NK-92 (cell line): ENCODE data around the gene CYP2A6.

Experiments
- DNase-seq: peaks from one replicate; lab custom pipeline; 2025; ENCODE audit not compliant: unreplicated experiment; lab: John Stamatoyannopoulos, UW

The CYP2A6 gene

DNA sequence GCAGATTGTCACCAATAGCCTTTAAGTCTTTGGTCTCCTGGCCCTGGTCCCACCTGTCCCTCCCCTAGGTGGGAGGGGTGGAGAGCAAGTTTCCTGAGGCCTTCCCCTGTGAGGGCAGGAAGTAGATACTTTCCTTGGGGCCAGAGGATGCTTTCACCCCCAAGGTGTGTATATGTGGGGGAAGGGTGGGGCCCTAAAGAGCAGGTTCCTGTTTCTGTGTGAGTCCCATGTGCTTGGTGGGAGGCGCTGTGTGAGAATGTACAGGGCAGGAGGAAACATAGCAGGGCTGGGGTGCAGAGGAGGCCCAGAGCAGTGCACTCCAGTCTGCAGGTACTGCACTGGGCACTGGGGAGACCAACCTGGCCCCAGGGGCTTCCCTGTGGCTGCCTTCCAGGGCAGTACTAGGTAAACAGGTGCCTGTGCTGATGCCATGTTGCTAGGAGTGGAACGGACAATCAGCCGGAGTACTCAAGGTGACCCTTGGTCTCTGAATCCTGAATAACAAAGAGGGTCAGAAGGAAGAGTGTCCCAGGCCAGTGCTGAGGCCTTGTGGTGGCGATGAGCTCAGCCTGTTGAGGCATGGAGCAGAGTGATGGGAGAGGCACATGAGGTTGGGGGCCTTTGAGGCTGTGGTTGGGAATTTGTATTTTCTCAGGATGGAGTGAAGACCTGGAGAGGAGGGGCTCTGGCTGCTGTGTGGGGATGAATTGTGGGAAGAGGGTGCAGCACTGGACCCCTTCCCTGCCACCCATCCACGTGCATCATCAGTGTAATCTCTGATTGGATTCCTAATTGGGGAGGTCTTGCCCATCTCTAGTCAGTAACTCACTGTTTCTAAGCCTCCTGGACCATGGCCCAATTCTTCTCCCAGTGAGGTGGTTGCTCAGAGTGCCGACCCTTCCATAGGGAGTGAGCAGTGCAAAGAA lies 46.1 kb downstream of the CYP2A6 start:
- no peak for DNase-seq

DNA sequence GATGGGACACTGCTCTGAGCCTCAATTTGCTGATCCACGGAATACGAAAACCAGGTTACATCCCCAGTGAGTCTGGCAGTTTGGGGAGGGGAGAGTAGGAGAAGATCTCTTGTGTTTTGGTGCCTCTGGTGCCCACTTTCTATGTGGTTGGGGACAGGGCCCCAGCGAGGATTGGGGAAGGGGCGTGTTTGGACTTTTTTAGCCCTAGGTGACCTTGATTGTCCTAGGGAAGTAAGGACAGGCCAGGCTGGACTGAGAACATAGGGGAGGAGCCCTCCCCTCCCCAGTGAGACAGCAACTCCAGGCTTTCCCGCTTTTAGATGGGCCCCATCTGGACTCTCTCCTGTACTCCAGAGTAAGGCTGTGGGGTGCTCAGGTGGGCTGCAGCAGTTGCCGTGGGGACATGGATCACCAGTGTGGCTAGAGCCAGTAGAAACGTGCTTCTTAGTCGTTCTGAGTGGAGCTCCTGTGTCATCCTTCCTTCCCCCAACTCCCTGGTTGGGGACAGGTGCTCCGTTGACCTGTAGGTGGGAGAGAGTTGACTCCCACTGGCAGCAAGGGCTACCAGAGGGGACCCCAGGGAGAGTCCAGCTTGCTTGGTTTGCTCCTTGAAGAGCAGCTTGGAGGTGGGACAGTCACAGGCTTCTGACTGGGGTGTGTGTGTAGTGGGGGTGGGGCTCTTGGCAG lies 46.9 kb downstream of the CYP2A6 start:
- no peak for DNase-seq

DNA sequence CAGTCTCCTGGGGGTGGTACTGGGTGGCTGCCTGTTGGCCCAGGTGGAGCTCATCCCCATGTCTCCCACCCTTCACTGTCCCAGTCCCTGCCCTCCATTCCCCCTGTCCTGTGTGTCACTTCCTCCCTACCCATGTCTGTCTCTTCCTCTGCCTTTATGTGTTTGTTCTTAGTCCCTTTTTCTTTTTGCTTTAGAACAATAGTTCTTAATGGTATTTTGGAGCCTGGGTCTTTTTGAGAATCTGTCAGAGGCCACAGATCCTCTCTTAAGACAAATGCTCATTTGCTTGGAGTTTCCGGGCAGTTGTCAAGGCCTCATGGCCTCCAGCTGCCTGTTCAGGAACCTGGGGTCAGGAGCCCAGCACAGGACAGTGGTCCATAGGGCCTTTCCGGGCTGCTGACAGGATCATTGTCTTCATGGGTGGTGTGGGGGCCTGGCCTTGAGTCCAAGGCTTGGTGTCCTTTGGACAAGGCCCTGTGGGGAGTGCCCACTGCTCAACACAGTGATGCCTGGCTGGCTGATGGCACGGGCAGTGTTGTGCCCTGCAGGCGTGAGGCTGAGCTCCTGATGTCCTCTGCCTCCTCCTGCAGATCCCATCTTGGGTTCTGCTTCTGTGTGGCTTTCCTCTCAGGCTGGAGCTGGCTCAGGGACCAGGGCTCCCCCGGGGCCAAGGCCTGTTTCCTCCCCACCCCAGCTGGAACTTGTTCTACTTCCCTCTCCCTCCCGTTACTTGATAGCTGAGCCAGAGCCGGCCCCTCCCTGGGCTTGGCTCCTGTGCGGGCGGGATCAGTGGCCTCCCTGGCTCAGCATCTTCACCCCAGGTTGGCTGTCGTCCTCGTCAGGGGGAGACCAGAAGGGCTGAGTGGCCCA lies 47.7 kb downstream of the CYP2A6 start:
- no peak for DNase-seq

DNA sequence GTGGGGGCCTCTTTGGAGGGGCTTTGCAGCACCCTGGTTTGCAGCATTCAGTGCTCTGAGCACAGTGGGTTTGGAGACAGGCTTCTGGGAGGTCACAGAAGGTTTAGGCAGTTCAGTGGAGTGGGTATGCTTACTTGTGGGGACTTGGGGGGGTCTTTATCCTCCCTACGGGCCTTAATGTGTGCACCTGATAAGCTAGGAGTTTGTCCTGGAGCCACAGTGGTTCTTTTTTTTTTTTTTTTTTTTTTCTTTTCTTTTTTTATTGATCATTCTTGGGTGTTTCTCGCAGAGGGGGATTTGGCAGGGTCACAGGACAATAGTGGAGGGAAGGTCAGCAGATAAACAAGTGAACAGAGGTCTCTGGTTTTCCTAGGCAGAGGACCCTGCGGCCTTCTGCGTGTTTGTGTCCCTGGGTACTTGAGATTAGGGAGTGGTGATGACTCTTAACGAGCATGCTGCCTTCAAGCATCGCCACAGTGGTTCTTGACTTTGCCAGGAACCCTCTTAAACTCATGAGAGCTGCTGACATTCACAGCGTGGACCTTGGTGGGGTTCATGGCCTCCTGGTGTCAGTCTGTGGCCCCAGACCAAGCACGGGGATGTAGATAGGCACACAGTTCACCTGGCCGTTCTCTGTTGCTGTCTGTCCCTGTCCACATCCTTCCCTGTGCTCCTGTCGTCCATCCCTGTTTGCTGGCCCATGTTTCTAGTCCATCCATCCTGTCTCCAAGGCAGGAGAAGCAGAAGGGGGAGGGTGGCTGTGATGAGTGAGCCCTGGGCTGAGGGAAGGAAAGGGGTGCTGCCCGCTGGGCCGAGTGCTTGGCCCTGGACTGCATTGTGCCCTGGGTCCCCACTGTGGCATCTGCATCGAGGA lies 48.6 kb downstream of the CYP2A6 start:
- no peak for DNase-seq

DNA sequence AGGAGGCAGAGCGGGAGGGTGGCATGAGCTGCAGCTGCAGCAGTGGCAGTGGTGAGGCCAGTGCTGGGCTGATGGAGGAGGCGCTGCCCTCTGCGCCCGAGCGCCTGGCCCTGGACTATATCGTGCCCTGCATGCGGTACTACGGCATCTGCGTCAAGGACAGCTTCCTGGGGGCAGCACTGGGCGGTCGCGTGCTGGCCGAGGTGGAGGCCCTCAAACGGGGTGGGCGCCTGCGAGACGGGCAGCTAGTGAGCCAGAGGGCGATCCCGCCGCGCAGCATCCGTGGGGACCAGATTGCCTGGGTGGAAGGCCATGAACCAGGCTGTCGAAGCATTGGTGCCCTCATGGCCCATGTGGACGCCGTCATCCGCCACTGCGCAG lies 49.3 kb downstream of the CYP2A6 start:
- DNase-seq: no peak

- DNase-seq: no peak
Measured at GRCh38 chr19:40800339-40800996, 49.8 kb downstream of the CYP2A6 start.

- DNase-seq: no peak
Measured at GRCh38 chr19:40799558-40800338, 50.5 kb downstream of the CYP2A6 start.

- peak; percentile 99 for DNase-seq
Measured at GRCh38 chr19:40798683-40799557, 51.3 kb downstream of the CYP2A6 start, which contains the start of gene EGLN2. EGLN2 (plus strand) TSS chr19:40799191; CDS start chr19:40800573, 1,382 bp downstream.

DNA sequence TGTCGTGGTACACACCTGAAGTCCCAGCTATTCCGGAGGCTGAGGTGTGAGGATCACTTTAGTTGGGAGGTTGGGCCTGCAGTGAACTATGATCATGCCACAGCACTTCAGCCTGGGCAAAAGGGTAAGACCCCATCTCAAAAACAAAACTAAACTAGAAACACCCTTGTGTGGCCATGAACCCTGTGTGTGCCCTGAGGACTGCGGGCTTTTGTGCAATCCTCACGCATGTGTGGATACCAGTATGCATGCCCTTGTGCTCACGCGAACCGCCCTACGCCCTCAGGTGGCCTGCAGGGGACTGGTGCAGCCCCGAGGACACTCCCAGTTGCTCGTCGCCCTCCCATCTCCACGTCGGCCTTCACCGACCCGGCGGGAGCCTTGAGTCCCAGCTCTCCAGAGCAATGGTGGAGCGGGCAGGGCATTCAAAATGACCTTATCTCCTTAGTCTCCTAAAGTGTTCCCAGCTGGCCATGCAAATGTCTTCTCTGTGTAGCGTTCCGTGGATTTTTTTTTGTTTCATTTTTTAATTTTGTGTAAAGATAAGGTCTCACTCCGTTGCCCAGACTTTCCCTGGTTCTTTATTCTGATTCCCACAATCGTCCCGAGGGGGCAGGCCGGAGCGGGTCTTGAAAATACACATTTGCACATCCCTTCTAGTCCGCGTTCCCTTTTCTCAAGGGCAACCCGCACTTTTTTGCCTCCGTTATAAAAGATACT lies 52.1 kb downstream of the CYP2A6 start:
- no peak for DNase-seq

- DNase-seq: no peak
Measured at GRCh38 chr19:40797166-40797962, 52.9 kb downstream of the CYP2A6 start.
